Retinal pigment epithelial cell (primary cell): Measurements from ENCODE around the gene PCDH9.

ENCODE experiments used
- DNase-seq: peaks from one replicate; pipeline ENCODE4 v3.0.0-alpha.2; 2010; ENCODE audit warnings: low read depth
- H3K4me3 ChIP-seq: 2 replicates; pipeline ENCODE4 v1.5.1; 2011; ENCODE audit warnings: mild to moderate bottlenecking, low read length, control low read depth, moderate library complexity
- CTCF ChIP-seq: conservative IDR thresholded peaks from 2 replicates; pipeline ENCODE4 v1.5.1; 2011; ENCODE audit warnings: low read depth, low read length, control low read depth, inconsistent platforms

Gene PCDH9

GRCh38 chr13:66703597-66703996 is 526.5 kb downstream of the PCDH9 start:
- no peak for DNase-seq
- TF ChIP-seq CTCF = no peak
- no peak overlapping the region for H3K4me3 ChIP-seq

- H3K4me3 ChIP-seq = peak overlapping the region; percentile 13
Measured at GRCh38 chr13:66700117-66700601, 530.0 kb downstream of the PCDH9 start.

GRCh38 chr13:66693656-66694055 is 536.5 kb downstream of the PCDH9 start:
- no peak overlapping the region for H3K4me3 ChIP-seq
- DNase-seq = no peak
- TF ChIP-seq CTCF = no peak

More at GRCh38 chr13:66700117-66700601, 530.0 kb downstream of the PCDH9 start:
- no peak for TF ChIP-seq CTCF
- peak; percentile 39 for DNase-seq

GRCh38 chr13:66691149-66691548 is 539.0 kb downstream of the PCDH9 start:
- TF ChIP-seq CTCF = no peak
- DNase-seq = no peak

GRCh38 chr13:66689628-66690027 is 540.5 kb downstream of the PCDH9 start:
- no peak overlapping the region for H3K4me3 ChIP-seq
- peak; percentile 20 for TF ChIP-seq CTCF
- DNase-seq = no peak

More at GRCh38 chr13:66691149-66691548, 539.0 kb downstream of the PCDH9 start:
- H3K4me3 ChIP-seq = no peak overlapping the region

- peak; percentile 37 for TF ChIP-seq CTCF
- no peak overlapping the region for H3K4me3 ChIP-seq
- DNase-seq = no peak
Measured at GRCh38 chr13:66689037-66689619, 541.0 kb downstream of the PCDH9 start.

- no peak for DNase-seq
- TF ChIP-seq CTCF = no peak
- H3K4me3 ChIP-seq = no peak overlapping the region
Measured at GRCh38 chr13:66681403-66681802, 548.7 kb downstream of the PCDH9 start.
